Choroid plexus epithelial cell (primary cell): ENCODE measurements around the gene ITGA11.

Source experiments
- DNase-seq: peaks from one replicate; pipeline ENCODE4 v3.0.0-alpha.2; 2010; ENCODE audit warnings: low read depth
- H3K4me3 ChIP-seq: 2 replicates; pipeline ENCODE4 v1.5.1; 2011; ENCODE audit warnings: low read depth, mild to moderate bottlenecking, control low read depth, low read length, moderate library complexity
- CTCF ChIP-seq: conservative IDR thresholded peaks from 2 replicates; pipeline ENCODE4 v1.5.1; 2011; ENCODE audit warnings: low read depth, mild to moderate bottlenecking, control low read depth, inconsistent platforms, low read length, moderate library complexity

The ITGA11 gene

GRCh38 chr15:68413363-68414205 is 18.4 kb downstream of the ITGA11 start:
- H3K4me3 ChIP-seq: no peak overlapping the region
- no peak for DNase-seq
- no peak for TF ChIP-seq CTCF

- no peak for TF ChIP-seq CTCF
- no peak overlapping the region for H3K4me3 ChIP-seq
- DNase-seq: no peak
These were observed 19.7 kb downstream of the ITGA11 start for GRCh38 chr15:68412218-68412617.

DNA sequence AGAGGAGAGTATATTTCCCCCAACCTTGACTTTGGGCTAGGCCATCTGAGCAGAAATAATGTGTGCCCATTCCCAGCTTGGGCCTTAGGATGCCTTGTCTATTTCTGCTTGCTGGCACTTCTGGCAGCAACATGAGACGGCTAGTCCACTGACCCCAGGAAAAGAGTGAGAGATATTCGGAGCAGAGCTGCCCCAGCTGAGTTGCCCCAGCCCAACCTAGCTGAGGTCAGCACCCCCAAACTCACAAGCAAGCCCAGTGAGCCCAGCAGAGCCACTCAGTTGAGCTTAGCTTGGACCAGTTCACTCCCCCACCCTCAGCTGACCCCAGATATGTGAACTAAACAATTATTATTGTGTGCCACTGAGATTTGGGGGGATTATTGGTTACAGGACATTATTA is 20.2 kb downstream of the ITGA11 start:
- DNase-seq: no peak
- no peak overlapping the region for H3K4me3 ChIP-seq
- no peak for TF ChIP-seq CTCF

DNA sequence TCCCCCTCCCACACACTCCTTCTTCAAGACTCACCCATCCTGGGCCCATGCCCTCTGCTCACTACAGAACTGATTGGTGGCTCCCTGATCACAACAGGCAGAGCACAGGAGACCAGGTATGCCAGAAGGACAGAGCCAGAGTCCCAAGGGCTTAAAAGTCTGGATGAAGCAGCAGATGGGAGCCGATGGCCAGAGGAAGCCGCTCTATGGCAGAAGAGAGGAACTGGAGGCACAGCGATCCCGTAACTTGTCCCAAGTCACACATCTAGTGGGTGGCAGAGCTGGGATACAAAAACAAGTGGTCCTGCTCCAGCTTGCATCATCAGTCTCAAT is 20.7 kb downstream of the ITGA11 start:
- TF ChIP-seq CTCF: no peak
- no peak for DNase-seq
- H3K4me3 ChIP-seq: no peak overlapping the region

DNA sequence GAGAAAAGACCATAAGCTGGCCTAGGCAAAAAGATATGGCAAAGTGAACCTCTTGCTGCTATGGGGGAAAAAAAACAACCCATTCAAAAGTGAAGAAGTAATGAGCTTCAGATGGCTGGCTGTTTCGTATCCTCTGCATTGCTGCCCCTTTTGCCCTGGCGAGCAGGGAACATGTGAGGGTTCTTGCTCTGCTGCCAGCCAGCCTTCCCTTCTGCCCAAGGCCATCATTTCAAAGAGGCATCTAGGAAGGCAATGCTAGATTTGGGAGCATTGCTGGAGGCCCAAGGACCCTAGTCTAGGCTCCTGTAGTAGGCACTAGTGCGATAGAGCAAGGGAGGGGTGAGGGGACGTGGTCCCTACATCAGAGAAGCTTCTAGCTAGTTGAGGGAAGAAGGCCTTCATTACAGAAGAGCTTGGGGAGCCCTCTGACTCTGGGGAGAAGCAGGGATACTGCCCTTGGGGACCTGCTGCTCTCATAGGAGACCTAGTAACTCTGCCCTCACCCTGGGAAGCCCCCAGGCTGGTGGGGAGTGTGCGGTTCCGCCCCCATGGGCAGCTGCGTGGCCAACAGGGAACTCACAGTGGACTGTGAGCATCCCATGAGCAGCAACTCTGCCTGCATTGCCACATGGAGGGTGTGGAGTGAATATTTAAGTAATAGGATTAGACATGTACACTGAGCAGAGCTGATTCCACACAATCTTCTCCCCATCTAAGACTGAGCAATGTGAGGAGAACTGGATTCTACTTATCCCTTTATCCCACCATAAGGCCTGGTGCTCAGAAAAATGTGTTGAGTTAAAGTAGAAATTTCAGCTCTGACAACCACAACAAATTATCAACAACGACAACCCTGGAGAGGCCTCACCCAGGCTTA is 21.3 kb downstream of the ITGA11 start:
- no peak for TF ChIP-seq CTCF
- DNase-seq: no peak
- no peak overlapping the region for H3K4me3 ChIP-seq

- TF ChIP-seq CTCF: no peak
These were observed 22.1 kb downstream of the ITGA11 start for GRCh38 chr15:68409736-68410370.

More at GRCh38 chr15:68409736-68410370, 22.1 kb downstream of the ITGA11 start:
- DNase-seq: no peak
- no peak overlapping the region for H3K4me3 ChIP-seq
